HepG2 (cell line): ENCODE data around the gene OGFR. TPM values are rescaled to one million over a fixed set of nuclear protein-coding genes. Genes with fewer than 3 reads are reported as not detected.

ENCODE experiments used
- BCL6 ChIP-seq: IDR thresholded peaks from 2 replicates; pipeline ENCODE4 v1.6.1; 2016; ENCODE audit warnings: missing genetic modification reagents, missing compliant biosample characterization
- CBX1 ChIP-seq: IDR thresholded peaks from one replicate; pipeline ENCODE4 v1.6.1; 2016; ENCODE audit warnings: antibody characterized with exemption, low read depth
- CBX5 ChIP-seq: sonication (generic); formaldehyde crosslinking; IDR thresholded peaks from 2 replicates; pipeline ENCODE4 v1.4.0; 2020; ENCODE audit warnings: missing genetic modification reagents, borderline replicate concordance
- EEA1 ChIP-seq: sonication (generic); formaldehyde crosslinking; IDR thresholded peaks from 2 replicates; pipeline ENCODE4 v1.5.1; 2020; ENCODE audit warnings: mild to moderate bottlenecking, missing genetic modification reagents, borderline replicate concordance
- FLYWCH1 ChIP-seq: sonication (generic); formaldehyde crosslinking; IDR thresholded peaks from 2 replicates; pipeline ENCODE4 v1.8.1; 2023; ENCODE audit warnings: mild to moderate bottlenecking, missing genetic modification reagents
- IRF2 ChIP-seq: IDR thresholded peaks from 2 replicates; pipeline ENCODE4 v1.6.1; 2018; ENCODE audit warnings: missing genetic modification reagents, missing compliant biosample characterization
- JUN ChIP-seq: sonication (generic); formaldehyde crosslinking; IDR thresholded peaks from 2 replicates; pipeline ENCODE4 v1.4.0; 2020; ENCODE audit warnings: mild to moderate bottlenecking, missing genetic modification reagents
- JUNB ChIP-seq: sonication (generic); formaldehyde crosslinking; IDR thresholded peaks from 2 replicates; pipeline ENCODE4 v1.8.0; 2022; ENCODE audit warnings: missing genetic modification reagents, mild to moderate bottlenecking, borderline replicate concordance
- KLF11 ChIP-seq: IDR thresholded peaks from 2 replicates; pipeline ENCODE4 v1.6.1; 2016; ENCODE audit warnings: missing compliant biosample characterization
- KMT2A ChIP-seq: sonication (generic); formaldehyde crosslinking; IDR thresholded peaks from 2 replicates; pipeline ENCODE4 v1.4.0; 2020; ENCODE audit warnings: missing genetic modification reagents
- MXI1 ChIP-seq: IDR thresholded peaks from 3 replicates; pipeline ENCODE4 v1.6.1; 2012; ENCODE audit warnings: low read depth, low read length, inconsistent platforms, borderline replicate concordance
- NCOR1 ChIP-seq: fragments of 200-600 bp; sonication (generic); IDR thresholded peaks from 2 replicates; pipeline ENCODE4 v1.7.0; 2017; ENCODE audit warnings: antibody characterized with exemption, low read length, borderline replicate concordance
- NFYC ChIP-seq: IDR thresholded peaks from 2 replicates; pipeline ENCODE4 v1.6.1; 2016; ENCODE audit warnings: missing genetic modification reagents, missing compliant biosample characterization
- PRPF4 ChIP-seq: fragments of 200-400 bp; formaldehyde crosslinking; IDR thresholded peaks from 2 replicates; pipeline ENCODE4 v1.6.1; 2016; ENCODE audit warnings: low read length, low read depth; ENCODE audit not compliant: poor library complexity, severe bottlenecking
- SIX1 ChIP-seq: sonication (generic); formaldehyde crosslinking; IDR thresholded peaks from 2 replicates; pipeline ENCODE4 v1.4.0; 2020; ENCODE audit warnings: missing genetic modification reagents, borderline replicate concordance
- TOPORS ChIP-seq: sonication (generic); formaldehyde crosslinking; IDR thresholded peaks from 2 replicates; pipeline ENCODE4 v1.8.0; 2023; ENCODE audit warnings: mild to moderate bottlenecking, missing genetic modification reagents
- ZMYM2 ChIP-seq: sonication (generic); formaldehyde crosslinking; IDR thresholded peaks from 2 replicates; pipeline ENCODE4 v1.8.0; 2022; ENCODE audit warnings: mild to moderate bottlenecking, missing genetic modification reagents
- ZNF10 ChIP-seq: sonication (generic); formaldehyde crosslinking; IDR thresholded peaks from 2 replicates; pipeline ENCODE4 v1.4.0; 2020; ENCODE audit warnings: mild to moderate bottlenecking, low read depth, missing genetic modification reagents, borderline replicate concordance
- ZNF577 ChIP-seq: sonication (generic); formaldehyde crosslinking; IDR thresholded peaks from 2 replicates; pipeline ENCODE4 v1.4.0; 2020; ENCODE audit warnings: mild to moderate bottlenecking, low read depth, missing genetic modification reagents, borderline replicate concordance
- ZNF616 ChIP-seq: sonication (generic); formaldehyde crosslinking; IDR thresholded peaks from 2 replicates; pipeline ENCODE4 v1.5.0; 2020; ENCODE audit warnings: low read depth, mild to moderate bottlenecking, missing genetic modification reagents
- ZNF629 ChIP-seq: sonication (generic); formaldehyde crosslinking; conservative IDR thresholded peaks from 2 replicates; pipeline ENCODE4 v1.5.0; 2020; ENCODE audit warnings: missing genetic modification reagents
- ZNF775 ChIP-seq: sonication (generic); formaldehyde crosslinking; IDR thresholded peaks from 2 replicates; pipeline ENCODE4 v1.4.0; 2020; ENCODE audit warnings: missing genetic modification reagents, mild to moderate bottlenecking, moderate library complexity, borderline replicate concordance
- ZSCAN20 ChIP-seq: sonication (generic); formaldehyde crosslinking; IDR thresholded peaks from 2 replicates; pipeline ENCODE4 v1.4.0; 2020; ENCODE audit warnings: missing genetic modification reagents, mild to moderate bottlenecking, borderline replicate concordance
- polyA plus RNA-seq, 8 experiments: library from polyadenylated mRNA; depleted of rRNA in 3 of 8; stranded (reverse) in 7 of 8; unstranded in 1 of 8; fragments of >200 nt; fragmentation: Illumina TruSeq in 4 of 8; extraction: Trizol in 4 of 8; gene quantifications; 2 replicates each; pipeline versions ENCODE4 v1.2.1 to v1.2.3, GENCODE V29; 2011 to 2016; ENCODE audit warnings: low read depth in 4 of 8, missing spikeins in 1 of 8, mixed read lengths in 1 of 8; ENCODE audit not compliant: insufficient read depth in 1 of 8
- total RNA-seq, 5 experiments: library from RNA; depleted of rRNA; stranded (reverse); fragments of >200 nt; fragmentation: Illumina TruSeq; extraction: Trizol; gene quantifications; 2 replicates each; pipeline ENCODE4 v1.2.3, GENCODE V29; 2016; ENCODE audit warnings: low read depth in 1 of 5
- TF ChIP-seq, protein P1 (sequence below): sonication (generic); formaldehyde crosslinking; IDR thresholded peaks from 2 replicates; pipeline ENCODE4 v1.5.1; 2020; ENCODE audit warnings: missing genetic modification reagents, mild to moderate bottlenecking, borderline replicate concordance
- TF ChIP-seq, protein P2 (sequence below): IDR thresholded peaks from 2 replicates; pipeline ENCODE4 v1.6.1; 2016; ENCODE audit warnings: low read depth
- TF ChIP-seq, protein P3 (sequence below): sonication (generic); formaldehyde crosslinking; IDR thresholded peaks from 2 replicates; pipeline ENCODE4 v1.4.0; 2020; ENCODE audit warnings: missing genetic modification reagents

The OGFR gene
- total and polyA plus RNA-seq, 2 of the 13 experiments (the other 11 are each of a cell fraction or from before 2014, with no cell fraction given), result 47.7 to 81.8 TPM

DNA sequence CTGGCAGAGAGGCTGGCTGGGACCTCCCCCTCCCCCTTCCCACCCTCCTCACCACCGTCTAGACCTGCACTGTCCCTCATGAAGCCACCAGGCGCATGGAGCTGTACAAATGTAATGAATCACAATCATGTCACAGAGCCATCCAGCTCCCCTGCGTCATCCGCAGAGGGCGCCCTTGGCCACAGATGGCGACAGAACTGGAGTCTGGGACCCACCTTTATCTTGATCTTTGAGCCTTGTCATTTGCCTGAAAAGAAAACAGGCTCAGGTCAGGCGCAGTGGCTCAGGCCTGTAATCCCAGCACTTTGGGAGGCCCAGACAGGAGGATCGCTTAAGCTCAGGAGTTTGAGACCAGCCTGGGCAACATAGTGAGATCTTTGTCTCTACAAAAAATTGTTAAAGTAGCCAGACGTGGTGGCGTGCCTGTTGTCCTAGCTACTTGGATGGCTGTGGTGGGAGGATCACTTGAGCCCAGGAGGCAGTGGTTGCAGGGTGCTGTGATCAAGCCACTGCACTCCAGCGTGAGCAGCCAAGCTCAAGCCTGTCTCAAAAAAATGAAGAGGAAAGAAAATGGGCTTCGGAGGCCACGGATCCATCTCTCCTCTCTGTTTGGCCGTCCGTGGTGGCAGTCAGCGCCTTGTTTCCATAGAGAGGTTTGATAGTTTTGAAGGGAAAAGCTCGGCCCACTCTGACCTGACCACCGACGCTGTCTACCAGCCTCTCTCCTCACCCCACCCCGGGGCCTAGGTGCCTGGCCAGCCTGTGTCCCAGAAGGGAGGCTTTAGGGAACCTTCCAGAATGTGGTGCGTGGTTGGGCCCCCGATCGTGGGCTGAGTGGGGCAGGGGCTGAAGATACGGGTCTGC is 18.4 kb downstream of the OGFR start (continued):
- TF ChIP-seq PRPF4 (no peak), ZNF10 (CRISPR knock-in tag) (no peak), ZNF577 (CRISPR knock-in tag) (no peak), KMT2A (CRISPR knock-in tag) (peak; percentile 59; the same call in 1 of the 2 replicates), KLF11 (peak; percentile 67; the same call in 1 of the 2 replicates), ZSCAN20 (CRISPR knock-in tag) (no peak; the same call in 1 of the 2 replicates), ZNF616 (peak; percentile 89; the same call in 1 of the 2 replicates), CBX5 (CRISPR knock-in tag) (peak; percentile 94), ZNF629 (CRISPR knock-in tag) (peak; percentile 72; the same call in 1 of the 2 replicates), IRF2 (CRISPR knock-in tag) (peak; percentile 98), MXI1 (peak; percentile 78; the same call in 1 of the 3 replicates), EEA1 (CRISPR knock-in tag) (no peak), NFYC (CRISPR knock-in tag) (peak; percentile 37; the same call in 1 of the 2 replicates), JUN (CRISPR knock-in tag) (0 out of 2 replicates have a peak, but pooled peaks have one; percentile 48), TOPORS (CRISPR knock-in tag) (no peak; the same call in 1 of the 2 replicates), FLYWCH1 (CRISPR knock-in tag) (no peak), JUNB (CRISPR knock-in tag) (no peak), CBX1 (peak; percentile 88), ZMYM2 (CRISPR knock-in tag) (peak; percentile 100), BCL6 (CRISPR knock-in tag) (peak; percentile 76), ZNF775 (CRISPR knock-in tag) (no peak), SIX1 (CRISPR knock-in tag) (peak; percentile 76), NCOR1 (peak; percentile 91)
- TF ChIP-seq, protein P1, sequence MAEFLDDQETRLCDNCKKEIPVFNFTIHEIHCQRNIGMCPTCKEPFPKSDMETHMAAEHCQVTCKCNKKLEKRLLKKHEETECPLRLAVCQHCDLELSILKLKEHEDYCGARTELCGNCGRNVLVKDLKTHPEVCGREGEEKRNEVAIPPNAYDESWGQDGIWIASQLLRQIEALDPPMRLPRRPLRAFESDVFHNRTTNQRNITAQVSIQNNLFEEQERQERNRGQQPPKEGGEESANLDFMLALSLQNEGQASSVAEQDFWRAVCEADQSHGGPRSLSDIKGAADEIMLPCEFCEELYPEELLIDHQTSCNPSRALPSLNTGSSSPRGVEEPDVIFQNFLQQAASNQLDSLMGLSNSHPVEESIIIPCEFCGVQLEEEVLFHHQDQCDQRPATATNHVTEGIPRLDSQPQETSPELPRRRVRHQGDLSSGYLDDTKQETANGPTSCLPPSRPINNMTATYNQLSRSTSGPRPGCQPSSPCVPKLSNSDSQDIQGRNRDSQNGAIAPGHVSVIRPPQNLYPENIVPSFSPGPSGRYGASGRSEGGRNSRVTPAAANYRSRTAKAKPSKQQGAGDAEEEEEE (CRISPR knock-in tag), result no peak
- TF ChIP-seq, protein P2, sequence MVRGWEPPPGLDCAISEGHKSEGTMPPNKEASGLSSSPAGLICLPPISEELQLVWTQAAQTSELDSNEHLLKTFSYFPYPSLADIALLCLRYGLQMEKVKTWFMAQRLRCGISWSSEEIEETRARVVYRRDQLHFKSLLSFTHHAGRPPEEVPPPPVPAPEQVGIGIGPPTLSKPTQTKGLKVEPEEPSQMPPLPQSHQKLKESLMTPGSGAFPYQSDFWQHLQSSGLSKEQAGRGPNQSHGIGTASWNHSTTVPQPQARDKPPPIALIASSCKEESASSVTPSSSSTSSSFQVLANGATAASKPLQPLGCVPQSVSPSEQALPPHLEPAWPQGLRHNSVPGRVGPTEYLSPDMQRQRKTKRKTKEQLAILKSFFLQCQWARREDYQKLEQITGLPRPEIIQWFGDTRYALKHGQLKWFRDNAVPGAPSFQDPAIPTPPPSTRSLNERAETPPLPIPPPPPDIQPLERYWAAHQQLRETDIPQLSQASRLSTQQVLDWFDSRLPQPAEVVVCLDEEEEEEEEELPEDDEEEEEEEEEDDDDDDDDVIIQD (CRISPR knock-in tag), result peak; percentile 91
- TF ChIP-seq, protein P3, sequence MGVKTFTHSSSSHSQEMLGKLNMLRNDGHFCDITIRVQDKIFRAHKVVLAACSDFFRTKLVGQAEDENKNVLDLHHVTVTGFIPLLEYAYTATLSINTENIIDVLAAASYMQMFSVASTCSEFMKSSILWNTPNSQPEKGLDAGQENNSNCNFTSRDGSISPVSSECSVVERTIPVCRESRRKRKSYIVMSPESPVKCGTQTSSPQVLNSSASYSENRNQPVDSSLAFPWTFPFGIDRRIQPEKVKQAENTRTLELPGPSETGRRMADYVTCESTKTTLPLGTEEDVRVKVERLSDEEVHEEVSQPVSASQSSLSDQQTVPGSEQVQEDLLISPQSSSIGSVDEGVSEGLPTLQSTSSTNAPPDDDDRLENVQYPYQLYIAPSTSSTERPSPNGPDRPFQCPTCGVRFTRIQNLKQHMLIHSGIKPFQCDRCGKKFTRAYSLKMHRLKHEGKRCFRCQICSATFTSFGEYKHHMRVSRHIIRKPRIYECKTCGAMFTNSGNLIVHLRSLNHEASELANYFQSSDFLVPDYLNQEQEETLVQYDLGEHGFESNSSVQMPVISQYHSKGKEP (CRISPR knock-in tag), result no peak
